Measurements from ENCODE around the gene RNF144B. TPM values are rescaled to one million over a fixed set of nuclear protein-coding genes. Genes with fewer than 3 reads are reported as not detected.

The RNF144B gene
- total and polyA plus RNA-seq, 2 of the 13 experiments (the other 11 are each of a cell fraction or from before 2014, with no cell fraction given): 1.8 to 4.3 TPM

DNA sequence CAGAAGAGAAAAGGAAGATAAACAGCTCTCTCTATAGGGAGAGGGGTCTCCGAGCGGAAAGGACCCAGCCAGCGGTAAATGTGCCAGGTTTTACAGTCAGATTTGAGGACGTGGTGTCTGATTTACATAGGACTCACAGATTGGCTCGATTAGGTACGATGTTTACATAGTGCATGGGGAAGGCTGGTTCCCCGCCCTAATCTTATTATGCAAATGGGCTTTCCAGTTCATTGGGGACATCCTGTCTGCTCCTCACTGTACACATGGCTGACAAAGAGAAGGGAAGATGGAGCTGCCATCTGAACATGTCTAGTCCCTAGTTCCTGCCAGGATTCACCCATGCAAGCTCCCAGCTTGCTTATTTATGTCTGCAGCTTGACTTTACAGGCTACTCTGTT is 119.9 kb downstream of the RNF144B start:
- Histone ChIP-seq H3K36me3 (replicated peaks in 1 of 2; ENCODE audit: control insufficient read depth in 1 of 2, insufficient read depth in 2 of 2, low read length in 2 of 2) (no peaks in the 10 kb centered on the region), H3K4me2 (ENCODE audit: low read depth, low read length) (no peak overlapping the region), H3K4me1 (ENCODE audit: insufficient read depth, low read length) (peaks cover 11% of the 10 kb centered on the region), H3K9ac (ENCODE audit: insufficient read depth, low read depth, low read length) (no peak overlapping the region), H3K4me3 (replicated peaks in 1 of 3; ENCODE audit: insufficient read depth in 1 of 3, low read depth in 2 of 3, low read length in 3 of 3) (no peak overlapping the region), H3K9me3 (ENCODE audit: low read length) (no peaks in the 10 kb centered on the region), H2AFZ (ENCODE audit: low read length) (no peak overlapping the region), H4K20me1 (ENCODE audit: insufficient read depth, low read length) (no peaks in the 10 kb centered on the region), H3K27ac (ENCODE audit: extremely low read length, insufficient read depth, low read length) (no peak overlapping the region), H3K79me2 (ENCODE audit: insufficient read depth, low read length) (no peaks in the 10 kb centered on the region), H3K27me3 (ENCODE audit: control insufficient read depth in 1 of 2, insufficient read depth in 2 of 2, low read length in 2 of 2) (peaks cover 0 to 5% of the 10 kb centered on the region in 2 experiments; a peak in 1 of 5 replicates)
- in situ Hi-C loops (cut with HindIII; ENCODE audit: extremely low pct_ligation_motif_present, low pct_unique_long_range_greater_than_20kb) (no loop called here), intact Hi-C loops (cut with micrococcal nuclease; ENCODE audit: unreplicated experiment) (loop anchor here (10.0 kb wide), 1 partner anchor 1352 kb away; no protein-coding TSS in a partner anchor)
- TF ChIP-seq SNRNP70 (IDR thresholded peaks at IDR 0.05; ENCODE audit: low read depth, low read length) (no peak), RNF2 (conservative IDR thresholded peaks at IDR 0.05; ENCODE audit: low read depth) (no peak), SMAD9 (CRISPR knock-in tag; IDR thresholded peaks at IDR 0.05) (no peak), ZNF670 (CRISPR knock-in tag; IDR thresholded peaks at IDR 0.05; ENCODE audit: borderline replicate concordance) (no peak), ISX (CRISPR knock-in tag; conservative IDR thresholded peaks at IDR 0.05) (no peak), ZNF713 (CRISPR knock-in tag; IDR thresholded peaks at IDR 0.05) (no peak), ZNF615 (CRISPR knock-in tag; IDR thresholded peaks at IDR 0.05; ENCODE audit: borderline replicate concordance) (no peak), ZSCAN31 (CRISPR knock-in tag; IDR thresholded peaks at IDR 0.05; ENCODE audit: low read depth) (no peak)
- no TSS peak for BruUV-seq (replicated peaks)
- POLR2A ChIA-PET: no interaction called here
- DNase-seq (ENCODE audit: low spot score) (no peak), FAIRE-seq (no peak), ATAC-seq (no peak)
- CTCF ChIA-PET (ENCODE audit: low intra/inter-chr PET ratio, low total read pairs): no interaction called here
- 43% methylated on average over 7 of the region's 7 CpGs for WGBS (ENCODE audit: low lambda C conversion rate)

DNA sequence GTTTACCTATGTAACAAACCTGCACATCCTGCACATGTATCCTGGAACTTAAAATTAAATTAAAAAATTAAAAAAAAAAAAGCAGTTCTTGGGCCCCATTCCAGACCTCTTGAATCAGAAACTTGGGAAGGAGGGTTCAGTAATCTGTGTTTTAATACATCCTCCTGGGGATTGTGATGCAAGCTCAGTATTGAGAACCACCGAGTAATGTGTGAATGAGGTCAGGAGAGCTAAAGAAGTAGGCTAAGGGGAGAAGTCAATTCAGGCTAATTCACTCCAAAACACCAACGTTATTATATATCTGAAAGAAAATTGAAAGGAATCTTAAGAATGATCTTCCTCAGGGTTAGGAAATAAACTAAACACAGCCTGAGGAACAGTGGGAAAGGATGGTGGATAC is 120.4 kb downstream of the RNF144B start:
- Histone ChIP-seq H3K4me3 (replicated peaks in 1 of 3; ENCODE audit: insufficient read depth in 1 of 3, low read depth in 2 of 3, low read length in 3 of 3) (no peak overlapping the region), H2AFZ (ENCODE audit: low read length) (no peak overlapping the region), H3K79me2 (ENCODE audit: insufficient read depth, low read length) (no peaks in the 10 kb centered on the region), H3K36me3 (replicated peaks in 1 of 2; ENCODE audit: control insufficient read depth in 1 of 2, insufficient read depth in 2 of 2, low read length in 2 of 2) (no peaks in the 10 kb centered on the region), H4K20me1 (ENCODE audit: insufficient read depth, low read length) (no peaks in the 10 kb centered on the region), H3K27ac (ENCODE audit: extremely low read length, insufficient read depth, low read length) (no peak overlapping the region), H3K9ac (ENCODE audit: insufficient read depth, low read depth, low read length) (no peak overlapping the region), H3K4me2 (ENCODE audit: low read depth, low read length) (no peak overlapping the region), H3K4me1 (ENCODE audit: insufficient read depth, low read length) (peaks cover 8% of the 10 kb centered on the region), H3K27me3 (ENCODE audit: control insufficient read depth in 1 of 2, insufficient read depth in 2 of 2, low read length in 2 of 2) (peaks cover 0 to 5% of the 10 kb centered on the region in 2 experiments; a peak in 1 of 5 replicates), H3K9me3 (ENCODE audit: low read length) (no peaks in the 10 kb centered on the region)
- no peak for DNase-seq (ENCODE audit: low spot score)
- FAIRE-seq: no peak
- CTCF ChIA-PET (ENCODE audit: low intra/inter-chr PET ratio, low total read pairs): no interaction called here
- WGBS (ENCODE audit: low lambda C conversion rate): 6% methylated on average over 2 of the region's 2 CpGs
- in situ Hi-C loops (cut with HindIII; ENCODE audit: extremely low pct_ligation_motif_present, low pct_unique_long_range_greater_than_20kb): no loop called here
- no peak for ATAC-seq
- TF ChIP-seq ZNF567 (CRISPR knock-in tag; IDR thresholded peaks at IDR 0.05; ENCODE audit: borderline replicate concordance): no peak
- TF ChIP-seq FUBP1 (CRISPR knock-in tag; IDR thresholded peaks at IDR 0.05; ENCODE audit: borderline replicate concordance): no peak
- TF ChIP-seq DPF2 (CRISPR knock-in tag; IDR thresholded peaks at IDR 0.05; ENCODE audit: borderline replicate concordance, low read depth): no peak
- no peak for TF ChIP-seq HNRNPH1 (optimal IDR thresholded peaks at IDR 0.05; ENCODE audit: low read depth, low read length)
- TF ChIP-seq ZNF776 (CRISPR knock-in tag; IDR thresholded peaks at IDR 0.05): no peak
- BruUV-seq (replicated peaks): no TSS peak
- intact Hi-C loops (cut with micrococcal nuclease; ENCODE audit: unreplicated experiment): loop anchor here (10.0 kb wide), 1 partner anchor 1353 kb away; no protein-coding TSS in a partner anchor
- POLR2A ChIA-PET: no interaction called here
